ENCODE results near the gene POC1B.
A peak's percentile ranks its signal among the peaks of the same experiment; 100 is the strongest.
"Not testable (repeated sequence)": the region's sequence is repeated elsewhere in the genome, so short reads cannot be mapped to it uniquely, and the experiment has no call there.

POC1B gene

DNA sequence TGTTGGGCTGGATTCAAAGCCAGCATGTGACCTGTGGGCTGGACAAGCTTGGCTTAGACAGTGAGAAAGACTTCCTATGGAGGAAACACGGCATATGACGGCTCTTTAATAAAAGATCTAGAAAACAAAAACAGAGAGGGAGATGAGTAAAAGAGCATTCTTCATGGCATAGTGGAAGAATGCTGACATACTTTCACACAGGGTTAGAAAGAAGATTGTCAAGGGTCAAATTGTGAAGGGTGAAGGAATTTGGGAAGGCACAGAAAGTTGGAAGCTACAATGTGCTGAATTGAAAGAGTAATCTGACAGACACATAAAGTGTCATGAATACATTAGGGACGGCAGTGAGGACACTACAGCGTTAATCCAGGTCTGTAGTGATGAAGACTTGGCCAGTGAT lies 64.7 kb downstream of the POC1B start:
- no peak for DNase-seq (ENCODE audit: extremely low read depth, low read depth)
- TF ChIP-seq, protein P1, sequence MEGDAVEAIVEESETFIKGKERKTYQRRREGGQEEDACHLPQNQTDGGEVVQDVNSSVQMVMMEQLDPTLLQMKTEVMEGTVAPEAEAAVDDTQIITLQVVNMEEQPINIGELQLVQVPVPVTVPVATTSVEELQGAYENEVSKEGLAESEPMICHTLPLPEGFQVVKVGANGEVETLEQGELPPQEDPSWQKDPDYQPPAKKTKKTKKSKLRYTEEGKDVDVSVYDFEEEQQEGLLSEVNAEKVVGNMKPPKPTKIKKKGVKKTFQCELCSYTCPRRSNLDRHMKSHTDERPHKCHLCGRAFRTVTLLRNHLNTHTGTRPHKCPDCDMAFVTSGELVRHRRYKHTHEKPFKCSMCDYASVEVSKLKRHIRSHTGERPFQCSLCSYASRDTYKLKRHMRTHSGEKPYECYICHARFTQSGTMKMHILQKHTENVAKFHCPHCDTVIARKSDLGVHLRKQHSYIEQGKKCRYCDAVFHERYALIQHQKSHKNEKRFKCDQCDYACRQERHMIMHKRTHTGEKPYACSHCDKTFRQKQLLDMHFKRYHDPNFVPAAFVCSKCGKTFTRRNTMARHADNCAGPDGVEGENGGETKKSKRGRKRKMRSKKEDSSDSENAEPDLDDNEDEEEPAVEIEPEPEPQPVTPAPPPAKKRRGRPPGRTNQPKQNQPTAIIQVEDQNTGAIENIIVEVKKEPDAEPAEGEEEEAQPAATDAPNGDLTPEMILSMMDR (IDR thresholded peaks at IDR 0.05; ENCODE audit: low read depth, low read length): no peak

DNA sequence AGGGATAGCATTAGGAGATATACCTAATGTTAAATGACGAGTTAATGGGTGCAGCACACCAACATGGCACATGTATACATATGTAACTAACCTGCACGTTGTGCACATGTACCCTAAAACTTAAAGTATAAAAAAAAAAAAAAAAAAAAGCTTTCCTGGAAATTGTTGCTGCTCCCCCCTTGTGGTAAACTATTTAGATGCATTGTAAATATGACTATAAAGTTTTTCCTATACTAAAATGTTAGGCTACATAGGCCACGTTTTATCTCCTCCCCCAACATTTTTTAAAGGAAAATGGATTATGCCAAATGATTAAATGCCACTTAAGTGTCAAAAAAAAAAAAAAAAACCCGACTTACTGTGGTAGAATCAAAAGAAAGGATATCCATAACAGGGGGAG lies 66.6 kb downstream of the POC1B start:
- not testable (repeated sequence) for DNase-seq (ENCODE audit: extremely low read depth, low read depth)

DNA sequence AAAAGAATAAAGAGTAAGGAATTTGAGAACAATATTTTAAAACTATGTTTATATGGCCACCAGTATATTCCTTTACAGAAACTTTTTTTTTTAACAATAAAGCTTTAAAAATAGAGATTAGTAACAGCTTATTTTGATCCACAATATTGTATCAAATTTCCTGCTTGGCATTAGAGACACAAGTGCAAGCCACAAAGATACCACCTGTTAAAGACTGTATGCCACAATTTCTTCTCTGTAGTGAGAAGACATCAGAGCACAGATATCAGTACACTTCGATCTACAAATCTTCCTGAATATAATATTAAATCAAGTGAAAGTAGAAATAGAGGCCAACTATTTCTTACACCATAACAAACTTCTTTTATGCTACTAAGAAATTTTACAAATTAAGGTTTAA lies 69.3 kb downstream of the POC1B start:
- DNase-seq (ENCODE audit: extremely low read depth, low read depth): no peak
- TF ChIP-seq, protein P1 (IDR thresholded peaks at IDR 0.05; ENCODE audit: low read depth, low read length): no peak

More for the DNA sequence above, 66.6 kb downstream of the POC1B start:
- TF ChIP-seq, protein P1 (IDR thresholded peaks at IDR 0.05; ENCODE audit: low read depth, low read length): peak; percentile 29

DNA sequence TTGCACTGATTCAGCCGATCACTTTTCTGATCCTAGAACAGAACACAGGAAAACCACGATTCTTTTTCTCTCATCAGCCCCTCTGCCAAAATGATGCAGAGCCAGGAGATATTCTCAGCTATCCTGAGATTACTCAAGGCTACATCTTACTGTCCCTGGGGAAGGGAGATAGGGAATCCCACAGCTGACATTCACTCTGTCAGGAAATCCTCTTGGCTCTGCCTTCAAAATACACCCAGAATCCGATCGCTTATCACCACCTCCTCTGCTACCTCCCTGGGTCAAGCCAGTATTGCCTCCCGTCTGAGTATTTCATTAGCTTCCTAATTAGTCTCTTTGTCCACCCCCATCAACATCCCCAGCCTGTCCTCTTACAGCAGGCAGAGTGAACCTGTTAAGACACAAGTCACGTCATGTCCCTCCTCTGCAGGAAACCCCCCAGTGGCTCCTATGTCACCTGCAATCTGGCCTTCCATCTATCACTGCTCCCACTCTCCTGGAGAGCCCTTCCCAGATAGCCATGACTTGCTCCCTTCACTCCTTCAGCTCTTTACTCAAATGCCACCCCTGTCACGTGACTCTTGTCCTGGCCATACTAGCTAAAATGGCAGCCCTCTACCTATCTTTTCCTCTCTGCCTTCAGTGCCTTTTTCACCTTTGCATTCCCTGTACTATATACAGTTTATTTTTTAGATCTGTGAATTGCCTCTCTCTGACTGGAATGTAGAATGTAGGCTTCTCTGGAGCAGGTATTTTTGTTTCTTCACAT lies 71.6 kb downstream of the POC1B start:
- no peak for DNase-seq (ENCODE audit: extremely low read depth, low read depth)
- TF ChIP-seq, protein P1 (IDR thresholded peaks at IDR 0.05; ENCODE audit: low read depth, low read length): no peak

DNA sequence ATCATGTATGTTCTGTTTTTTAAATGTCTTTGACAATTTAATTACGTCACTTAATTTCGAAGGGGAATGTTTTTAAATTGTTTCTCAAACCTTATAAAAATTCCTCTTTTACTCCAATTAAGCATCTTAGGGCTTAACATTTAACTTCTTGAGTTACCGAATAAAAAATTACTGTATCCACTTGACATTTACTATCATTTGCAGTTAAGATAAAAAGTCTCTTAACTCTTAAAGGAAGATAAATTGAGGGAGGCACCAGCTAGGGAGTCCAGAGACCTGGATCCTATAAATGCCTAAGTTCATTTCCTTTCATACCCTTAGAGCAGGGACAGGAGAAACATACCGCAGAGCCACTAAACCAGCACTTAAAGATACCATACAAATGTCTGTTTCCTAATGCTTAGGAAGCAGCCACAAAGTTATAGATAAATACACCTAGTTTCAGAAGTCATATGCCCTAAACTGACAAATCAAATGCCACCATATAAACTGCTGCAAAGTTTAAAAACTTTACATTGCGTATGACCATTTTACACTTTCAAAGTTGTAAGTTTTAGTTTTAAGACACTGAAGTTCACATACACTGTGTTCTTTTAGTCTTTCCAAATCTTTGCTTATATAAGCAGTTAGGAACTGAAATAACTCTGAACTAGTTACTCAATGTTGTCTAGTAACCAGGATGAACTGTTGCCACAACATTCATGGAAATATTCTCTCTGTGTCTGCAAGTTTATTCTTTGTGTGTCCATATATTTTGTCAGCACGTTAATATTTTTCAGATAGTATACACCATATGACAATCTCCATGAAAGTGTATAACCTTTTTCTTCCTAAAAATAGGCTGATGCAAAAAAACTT lies 72.5 kb downstream of the POC1B start:
- TF ChIP-seq, protein P1 (IDR thresholded peaks at IDR 0.05; ENCODE audit: low read depth, low read length): no peak
- DNase-seq (ENCODE audit: extremely low read depth, low read depth): peak; percentile 51

DNA sequence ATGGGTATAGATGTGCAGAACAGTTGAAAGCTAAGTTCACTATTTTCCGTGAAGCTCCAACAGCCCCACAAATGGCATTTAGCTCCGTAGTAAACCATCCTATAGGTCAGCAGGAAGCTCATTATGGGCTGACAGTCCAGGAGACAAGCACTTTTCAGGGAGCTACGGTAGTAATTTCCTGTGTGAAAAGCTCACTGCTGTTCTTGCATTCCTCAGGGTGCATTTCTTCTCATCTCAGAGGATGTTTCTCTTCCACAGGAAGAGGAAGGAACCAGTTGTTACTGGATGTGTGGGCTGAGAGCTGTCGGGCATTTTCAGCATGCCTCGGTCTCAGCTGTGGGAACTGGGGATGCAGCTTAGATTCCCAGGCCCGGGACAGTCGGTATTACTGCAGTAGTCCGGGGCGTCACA lies 74.0 kb downstream of the POC1B start:
- no peak for DNase-seq (ENCODE audit: extremely low read depth, low read depth)
- TF ChIP-seq, protein P1 (IDR thresholded peaks at IDR 0.05; ENCODE audit: low read depth, low read length): no peak

DNA sequence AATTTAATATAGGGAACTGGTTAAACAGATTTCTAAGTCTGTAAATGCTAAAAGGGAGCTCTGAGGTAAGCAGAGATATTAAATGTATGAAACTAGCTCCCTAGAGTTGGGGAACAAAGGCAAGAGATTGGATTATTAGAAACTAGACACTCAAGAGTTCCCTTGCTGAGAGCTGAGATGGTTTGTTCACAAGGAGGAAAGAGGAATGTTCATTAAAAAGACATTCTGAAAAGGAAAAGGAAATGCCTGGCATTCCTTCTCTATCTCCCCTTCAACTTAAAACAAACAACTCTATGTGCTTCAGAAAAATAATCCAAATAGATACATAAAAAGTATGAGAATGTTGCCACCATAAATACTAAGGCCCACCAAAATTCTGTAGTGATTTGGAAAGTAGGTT lies 74.9 kb downstream of the POC1B start:
- TF ChIP-seq, protein P1 (IDR thresholded peaks at IDR 0.05; ENCODE audit: low read depth, low read length): no peak

More for the DNA sequence above, 74.9 kb downstream of the POC1B start:
- no peak for DNase-seq (ENCODE audit: extremely low read depth, low read depth)
